NCI-H2196 (cell line): ENCODE results near the gene LYSMD3.

ENCODE experiments used
- DNase-seq: peaks from one replicate; lab custom pipeline; 2025; ENCODE audit not compliant: unreplicated experiment; lab: John Stamatoyannopoulos, UW

LYSMD3 gene

DNA sequence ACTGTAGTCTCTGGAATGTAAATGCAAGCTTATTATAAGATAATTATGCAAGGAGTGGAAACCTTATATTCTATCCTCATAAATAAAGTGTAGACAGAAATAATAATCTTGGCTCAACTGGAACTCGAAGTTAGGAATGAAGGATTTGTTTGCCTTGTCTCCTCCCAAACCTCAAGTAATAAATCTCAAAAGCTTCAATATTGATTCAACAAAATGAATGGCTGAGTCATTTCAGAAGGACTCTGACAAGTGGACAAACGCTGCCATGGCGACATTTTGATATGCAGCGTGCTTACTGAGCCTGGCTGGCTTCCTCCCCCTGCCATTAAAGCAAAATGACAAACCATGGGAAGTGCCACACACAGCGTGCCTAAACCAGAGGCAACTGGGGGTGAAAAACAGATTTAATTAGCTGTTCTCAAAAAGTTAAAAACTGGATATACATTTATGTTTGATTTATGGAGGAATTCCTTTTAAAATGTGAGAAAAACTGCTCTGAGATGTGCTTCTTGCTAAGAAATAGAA is 18.7 kb upstream of the LYSMD3 start:
- DNase-seq, result peak; percentile 65

DNA sequence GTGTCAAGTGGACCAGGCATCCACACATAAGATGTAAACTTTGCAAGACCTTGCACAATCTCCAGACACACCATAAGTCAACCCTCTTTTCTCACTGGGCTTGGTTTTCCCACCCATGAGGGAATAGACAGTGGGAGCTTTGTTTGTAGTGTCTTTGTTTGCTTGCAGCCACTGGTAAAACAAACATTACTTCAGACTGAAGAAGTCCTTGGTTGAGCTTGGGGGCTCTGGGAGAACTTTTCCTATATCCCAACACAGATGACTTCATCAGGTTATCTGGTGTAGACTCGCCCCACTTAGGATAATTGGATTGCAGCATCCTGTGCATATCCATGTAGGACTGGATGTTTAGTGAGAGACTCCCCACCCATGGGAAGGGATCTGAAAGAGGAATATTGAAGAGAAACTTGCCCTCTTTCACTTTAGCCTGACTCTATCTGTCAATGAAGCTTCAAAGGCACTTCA is 17.7 kb upstream of the LYSMD3 start:
- DNase-seq, result no peak

DNA sequence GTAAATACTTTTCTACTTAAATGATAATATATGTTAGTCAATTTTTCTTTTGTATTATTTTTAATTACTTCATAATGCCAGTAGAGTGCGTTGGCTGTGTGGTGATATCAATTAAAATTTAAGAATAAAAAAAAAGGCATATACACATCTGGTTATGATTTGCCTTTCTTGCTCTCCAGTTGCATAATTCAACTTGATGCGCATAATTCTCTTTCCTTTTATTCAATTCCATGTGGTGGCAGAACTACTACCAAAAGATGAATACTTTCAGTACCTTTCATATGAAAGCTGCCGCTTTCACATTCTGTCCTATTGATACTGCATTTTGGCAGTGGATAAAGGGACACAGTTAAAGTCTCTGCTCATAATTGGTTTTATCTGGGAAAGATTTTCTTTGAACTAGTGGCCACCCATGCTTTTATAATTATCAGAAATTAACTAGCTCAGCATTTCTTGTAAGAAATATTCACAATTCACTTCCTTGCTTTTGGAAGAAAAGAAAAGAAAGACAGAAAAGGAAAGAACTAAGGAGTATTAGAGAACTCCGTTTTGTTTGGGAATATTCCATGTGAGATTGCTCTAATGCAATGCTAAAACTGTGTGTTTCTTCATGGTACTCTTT is 16.9 kb upstream of the LYSMD3 start:
- DNase-seq, result no peak

DNA sequence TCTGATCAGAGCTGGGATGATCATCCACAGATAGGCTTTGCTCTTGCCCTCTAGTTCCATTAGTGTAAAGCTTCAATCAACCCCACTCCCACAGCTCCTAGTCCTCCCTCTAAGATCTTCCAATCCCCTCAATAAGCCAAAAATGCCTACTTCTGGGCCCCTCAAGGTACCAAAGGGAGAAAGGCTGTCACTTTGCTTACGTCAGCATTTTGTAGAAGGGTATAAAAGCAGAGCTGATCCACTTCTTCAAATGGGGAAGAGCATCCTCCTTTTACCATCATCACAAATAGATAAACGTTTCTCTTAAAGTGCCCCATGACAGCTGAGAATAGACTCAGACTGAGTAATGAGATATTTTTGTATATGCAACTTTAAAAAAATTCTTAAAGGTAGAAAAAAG is 16.1 kb upstream of the LYSMD3 start:
- DNase-seq, result no peak

DNA sequence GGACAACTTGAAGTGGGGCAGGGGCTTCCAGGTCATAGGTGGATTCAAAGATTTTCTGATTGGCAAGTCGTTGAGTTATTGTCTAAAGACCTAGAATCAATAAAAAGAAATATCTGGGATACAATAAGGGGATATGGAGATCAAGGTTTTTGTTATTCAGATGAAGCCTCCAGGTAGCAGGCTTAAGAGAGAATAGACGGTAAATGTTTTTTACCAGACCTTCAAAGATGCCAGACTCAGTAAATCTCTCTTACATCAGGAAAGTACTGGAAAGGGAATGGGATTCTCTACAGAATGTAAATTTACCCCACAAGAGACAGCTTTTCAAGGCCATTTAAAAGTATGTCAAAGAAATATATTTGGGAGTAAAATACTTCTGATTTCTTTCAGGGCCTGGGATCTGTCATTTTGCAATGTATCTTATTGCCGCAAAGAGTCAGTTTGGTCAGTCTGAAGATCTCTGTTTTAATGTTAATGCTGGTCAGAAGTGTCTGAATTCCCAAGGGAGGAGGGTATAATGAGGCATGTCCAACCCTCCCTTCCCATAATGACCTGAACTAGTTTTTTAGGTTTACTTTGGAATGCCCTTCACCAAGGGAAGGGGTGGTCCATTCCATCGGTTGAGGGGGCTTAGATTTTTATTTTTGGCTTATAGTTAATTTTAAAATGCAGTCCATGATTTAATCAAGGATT is 13.6 kb upstream of the LYSMD3 start:
- DNase-seq, result no peak

DNA sequence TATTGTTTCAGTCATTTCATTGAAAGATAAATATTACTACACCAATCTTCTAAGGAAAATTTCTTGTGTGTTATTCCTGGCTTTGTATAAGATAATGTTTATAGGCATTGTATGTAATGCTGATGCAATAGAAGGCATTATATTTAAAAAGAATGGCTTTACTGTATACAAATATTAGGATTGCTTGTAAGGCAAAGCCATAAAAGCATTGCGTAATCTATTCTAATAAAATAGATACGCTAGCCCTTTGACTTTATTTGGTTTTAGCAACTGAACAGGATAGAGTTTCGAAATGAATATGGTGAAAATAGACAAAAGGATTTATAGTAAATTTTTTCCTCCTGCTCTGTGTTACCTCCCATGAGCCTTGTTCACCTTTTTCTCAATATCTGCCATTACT is 5.5 kb upstream of the LYSMD3 start:
- DNase-seq, result no peak

DNA sequence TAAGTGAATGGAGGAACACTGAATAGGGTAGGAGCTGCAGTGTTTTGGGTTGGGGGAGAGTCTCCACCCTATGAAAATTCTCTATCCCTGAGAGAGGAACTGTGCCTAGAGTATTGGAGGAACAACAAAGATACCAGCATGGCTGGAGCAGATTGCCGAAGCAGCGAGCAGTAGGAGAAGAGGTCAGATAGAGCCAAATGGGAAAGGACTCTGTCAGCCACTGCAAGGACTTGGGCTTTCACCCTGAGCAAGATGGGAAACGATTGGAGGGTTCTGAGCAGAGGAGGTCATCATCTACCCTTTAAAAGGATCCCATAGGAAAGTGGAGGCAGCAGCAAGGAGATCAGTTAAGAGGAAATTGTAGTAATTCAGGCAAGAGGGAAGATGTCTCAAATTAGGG is 4.4 kb upstream of the LYSMD3 start:
- no peak for DNase-seq

DNA sequence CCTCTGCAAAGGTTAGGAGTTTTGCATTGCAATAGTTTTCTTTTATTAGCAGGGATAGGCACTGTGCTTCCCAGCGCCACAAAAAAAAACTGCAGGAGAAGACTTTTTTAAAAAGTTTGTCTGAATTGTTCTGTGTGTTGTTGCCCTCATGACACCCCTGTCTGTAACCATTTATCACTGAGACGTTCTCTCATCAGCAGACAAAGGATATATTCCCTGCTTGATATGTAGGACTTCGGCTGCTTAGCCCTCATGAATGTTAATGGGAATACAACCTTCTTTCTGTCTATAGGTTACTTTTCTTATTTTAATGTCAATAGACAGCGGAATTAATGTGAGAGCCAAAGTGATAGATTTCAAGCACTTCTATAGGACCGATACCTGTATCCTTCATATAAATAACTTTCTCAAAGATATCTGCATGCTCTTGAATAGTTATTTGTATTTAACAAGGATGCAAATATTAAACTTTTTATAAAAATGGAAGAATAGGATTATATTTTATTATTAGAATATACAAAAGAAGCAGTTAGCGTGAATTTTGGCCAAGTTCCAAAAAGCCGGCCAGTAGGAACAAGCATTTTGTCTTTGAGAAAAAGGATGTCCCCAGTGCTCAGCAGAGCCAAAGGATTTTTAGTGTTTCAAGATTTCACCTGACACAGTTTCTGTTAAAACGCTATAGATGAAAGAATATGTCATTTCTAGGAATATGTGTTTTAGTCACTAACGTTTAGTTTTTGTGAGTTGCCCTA is 1.5 kb upstream of the LYSMD3 start:
- DNase-seq, result peak; percentile 3

DNA sequence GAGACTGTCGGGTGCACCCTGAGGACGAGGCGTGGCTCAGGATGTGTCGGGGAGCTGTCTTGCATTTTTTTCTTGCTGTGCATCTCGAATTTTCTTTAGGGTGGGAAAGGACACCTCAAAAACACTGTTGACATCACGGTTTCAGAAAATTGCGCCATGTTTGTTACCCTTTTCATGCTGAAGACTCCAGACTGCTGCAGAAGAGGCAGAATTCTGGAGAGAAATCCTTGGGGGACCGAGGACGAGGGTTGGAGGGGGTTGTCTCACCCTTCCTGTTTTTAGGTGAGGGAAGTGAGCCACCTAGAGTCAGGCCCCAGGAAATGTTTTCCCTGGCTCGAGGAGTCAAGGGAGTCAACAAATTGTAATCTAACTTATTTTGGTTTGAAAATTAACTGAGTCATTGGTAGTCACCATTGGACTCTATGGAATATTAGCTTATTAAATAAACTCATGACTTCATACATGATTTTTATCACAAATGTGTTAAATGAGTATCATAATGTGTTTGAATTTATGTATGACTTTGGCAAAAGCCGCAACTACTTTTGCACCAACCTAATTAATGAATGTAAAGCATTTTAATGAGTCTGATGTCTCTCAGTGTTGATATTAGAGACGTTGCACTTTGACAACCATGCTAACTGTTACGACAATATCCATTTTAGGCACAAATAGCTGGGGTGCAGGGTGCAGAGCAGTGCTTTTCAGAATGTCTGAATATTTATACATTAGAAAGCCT is 724 bp upstream of the LYSMD3 start:
- peak; percentile 41 for DNase-seq

DNA sequence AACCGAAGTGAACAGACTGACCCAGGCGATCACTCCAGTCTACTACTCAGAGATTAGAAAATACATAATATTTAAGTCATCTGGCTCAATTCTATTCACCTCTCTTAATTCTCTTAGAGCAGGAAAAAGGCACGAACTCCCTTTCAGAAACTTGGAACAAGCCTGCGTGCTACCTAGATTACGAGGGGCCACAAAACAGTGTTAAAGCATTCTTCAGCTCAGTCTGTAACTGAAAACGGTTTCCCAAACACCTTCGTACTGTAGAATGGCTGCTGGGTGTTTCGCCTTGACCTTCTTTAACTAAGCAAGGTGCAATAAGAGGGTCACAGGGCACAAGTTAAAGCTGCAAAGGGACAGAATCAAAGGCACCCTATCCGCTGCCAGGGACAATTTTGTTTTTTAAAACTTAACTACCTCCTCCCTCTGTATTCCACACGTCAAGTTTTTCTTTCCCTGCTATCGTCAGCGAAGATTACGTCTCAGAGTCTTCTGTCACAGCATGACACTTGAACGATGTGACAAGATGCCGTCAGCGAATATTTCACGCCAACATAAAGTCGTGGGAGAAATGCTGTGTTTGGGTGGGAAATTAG is 687 bp downstream of the LYSMD3 start:
- no peak for DNase-seq

DNA sequence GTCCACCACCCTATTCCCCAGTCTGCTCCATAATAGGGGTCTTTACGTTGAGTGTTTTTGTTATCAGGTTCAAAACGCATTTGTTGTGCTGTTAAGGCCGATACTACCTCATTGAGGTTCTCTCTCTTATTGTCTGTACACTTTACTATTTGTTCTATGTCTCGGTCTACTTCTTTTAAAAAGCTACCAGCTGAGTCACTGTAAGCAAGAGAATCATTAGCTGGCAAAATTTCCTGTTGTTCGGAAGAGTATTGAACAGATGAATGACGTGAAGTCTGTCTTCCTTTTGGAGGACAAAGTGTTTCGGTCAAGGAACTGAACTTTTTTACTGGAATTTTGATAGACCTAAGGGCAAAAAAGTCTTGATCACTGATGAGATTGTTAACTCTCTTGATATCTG is 10.3 kb downstream of the LYSMD3 start:
- DNase-seq, result peak; percentile 9

DNA sequence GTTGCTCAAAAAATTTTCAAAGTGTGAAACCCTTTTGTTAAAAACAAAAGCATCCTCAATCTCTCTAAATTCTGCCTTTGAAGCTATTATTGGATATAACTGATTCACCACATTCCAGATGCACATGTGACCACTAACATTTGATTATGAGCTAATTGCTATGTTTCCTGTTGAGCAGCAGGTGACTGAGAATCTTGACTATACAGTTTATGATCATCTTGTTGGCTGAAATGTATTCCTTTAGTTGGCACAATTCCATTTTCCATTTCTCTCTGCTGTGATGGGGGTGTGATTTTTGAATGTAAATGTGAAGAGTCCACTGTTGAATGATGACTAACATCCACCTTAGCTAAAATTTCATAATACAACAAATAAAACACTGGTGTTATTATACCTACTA is 10.7 kb downstream of the LYSMD3 start:
- DNase-seq, result peak; percentile 19

DNA sequence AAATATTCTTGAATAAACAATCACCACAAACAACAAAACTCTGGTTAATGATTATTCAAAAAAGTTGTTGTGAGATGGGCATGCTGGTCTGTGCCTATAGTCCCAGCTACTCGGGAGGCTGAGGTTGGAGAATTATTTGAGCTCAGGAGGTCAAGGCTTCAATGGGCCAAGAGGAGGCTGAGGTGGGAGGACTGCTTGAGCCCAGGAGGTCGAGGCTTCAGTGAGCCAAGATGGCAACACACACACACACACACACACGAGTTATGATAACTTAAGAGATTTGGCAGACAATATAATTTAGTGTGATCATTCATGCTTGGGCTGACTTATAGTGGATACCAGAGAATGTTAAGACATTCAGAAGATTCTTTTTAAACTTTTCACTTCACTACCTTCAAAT is 14.9 kb downstream of the LYSMD3 start:
- DNase-seq, result no peak

DNA sequence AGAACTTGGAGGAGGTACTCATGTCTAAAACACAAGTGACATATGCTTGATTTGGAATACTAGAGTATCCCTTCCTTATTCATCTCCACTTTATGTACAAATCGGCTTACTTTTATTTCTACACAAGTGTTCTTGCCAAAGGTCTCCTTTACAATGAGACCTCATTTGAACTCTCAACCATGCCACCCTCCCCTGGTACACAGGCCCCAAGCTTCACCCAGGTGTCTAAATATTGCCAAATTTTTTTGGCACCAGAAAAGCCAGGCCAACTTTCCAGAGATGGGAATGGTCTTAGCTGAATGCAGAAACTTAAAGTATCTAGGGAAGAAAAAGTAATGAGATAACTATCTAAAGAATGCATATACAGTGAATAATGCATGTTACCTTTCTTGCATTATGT is 18.9 kb downstream of the LYSMD3 start:
- no peak for DNase-seq

DNA sequence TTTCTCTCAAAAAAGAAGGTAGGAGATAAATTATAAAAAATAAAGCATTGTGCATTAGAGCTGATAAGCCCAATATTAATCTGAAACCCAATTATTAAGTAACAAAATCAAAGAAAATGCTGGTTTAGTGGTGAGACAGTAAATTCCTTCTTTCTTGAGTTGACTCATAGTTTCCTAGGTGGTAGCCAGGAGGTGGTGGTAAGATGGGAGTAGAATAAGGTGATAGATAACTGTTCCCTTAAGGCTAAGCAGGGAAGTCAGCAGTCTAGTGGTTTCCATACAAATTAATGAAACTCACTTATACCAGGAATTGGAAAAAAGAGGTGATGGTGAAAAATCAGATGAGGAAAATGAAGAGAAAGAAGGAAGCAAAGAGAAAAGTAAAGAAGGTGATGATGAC is 23.2 kb downstream of the LYSMD3 start:
- DNase-seq, result no peak

DNA sequence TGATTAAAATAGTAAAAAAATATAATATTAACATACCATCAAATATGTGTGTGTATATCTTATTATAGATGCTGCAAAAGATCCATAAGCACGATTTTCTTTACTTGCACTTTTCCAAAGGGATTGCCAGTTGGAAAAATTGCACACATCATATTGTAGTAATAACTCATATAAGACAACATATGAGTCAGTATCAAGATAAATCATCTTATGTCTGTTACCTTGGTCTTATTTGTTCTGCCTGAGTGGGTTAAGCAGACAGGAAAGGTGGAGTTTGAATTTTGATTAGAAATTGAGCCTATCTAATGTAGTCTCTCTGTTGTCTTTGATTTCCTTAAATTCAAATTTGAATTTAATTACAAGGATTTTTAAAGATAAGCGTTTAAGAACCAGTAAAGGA is 24.6 kb downstream of the LYSMD3 start:
- DNase-seq, result no peak

DNA sequence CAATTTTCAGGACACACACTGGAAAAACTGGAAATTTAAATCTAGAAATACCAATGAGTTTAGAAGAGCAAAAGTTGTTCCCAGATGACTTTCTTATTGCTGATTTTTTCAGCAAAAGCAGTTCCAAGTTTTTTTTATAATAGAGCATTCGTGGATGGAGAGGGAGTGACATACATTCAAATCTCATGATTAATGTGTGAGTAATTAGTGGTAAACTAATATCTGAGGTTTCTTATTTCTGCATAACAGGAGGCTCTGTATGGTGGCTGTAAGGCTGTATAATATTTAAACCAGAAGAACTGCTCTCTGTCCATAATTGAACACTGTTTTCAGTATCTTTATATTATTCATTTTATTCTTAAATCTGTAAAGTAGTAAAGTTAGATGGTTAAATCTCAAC is 25.8 kb downstream of the LYSMD3 start:
- no peak for DNase-seq

DNA sequence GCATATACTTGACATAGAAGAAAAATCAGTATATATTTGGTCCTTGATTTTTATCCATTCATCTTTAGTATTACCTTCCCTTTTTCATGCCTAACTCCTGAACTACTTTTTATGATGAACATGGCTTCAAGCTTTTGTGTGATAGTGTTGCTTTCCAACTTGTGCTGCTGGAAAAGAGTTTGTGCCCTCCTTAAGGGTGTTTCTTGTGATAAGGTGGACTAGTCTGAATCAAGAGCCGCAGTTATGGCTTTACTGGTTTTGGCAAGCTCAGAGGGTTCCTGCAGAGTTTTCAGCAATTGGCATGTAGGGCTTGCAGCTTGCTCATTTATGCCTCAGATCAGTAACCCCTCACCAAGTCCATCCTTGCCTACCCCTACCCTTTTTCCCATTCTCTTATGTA is 34.2 kb downstream of the LYSMD3 start:
- DNase-seq, result no peak

DNA sequence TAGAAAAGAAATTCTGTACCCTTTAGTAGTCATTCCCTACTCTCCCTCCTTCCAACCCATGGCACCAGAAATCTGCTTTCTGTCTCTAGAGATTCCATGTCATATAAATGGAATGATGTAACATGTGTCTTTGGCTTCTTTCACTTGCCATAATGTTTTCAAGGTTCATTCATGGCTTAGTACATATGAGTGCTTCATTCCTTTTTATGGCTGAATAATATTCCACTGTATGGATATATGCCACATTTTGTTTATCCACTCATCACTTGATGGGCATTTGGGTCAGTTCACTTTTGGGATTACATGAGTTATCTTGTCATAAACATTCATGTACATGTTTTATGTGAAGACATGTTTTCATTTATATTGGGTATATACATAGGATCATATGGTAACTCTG is 35.3 kb downstream of the LYSMD3 start:
- DNase-seq, result no peak

DNA sequence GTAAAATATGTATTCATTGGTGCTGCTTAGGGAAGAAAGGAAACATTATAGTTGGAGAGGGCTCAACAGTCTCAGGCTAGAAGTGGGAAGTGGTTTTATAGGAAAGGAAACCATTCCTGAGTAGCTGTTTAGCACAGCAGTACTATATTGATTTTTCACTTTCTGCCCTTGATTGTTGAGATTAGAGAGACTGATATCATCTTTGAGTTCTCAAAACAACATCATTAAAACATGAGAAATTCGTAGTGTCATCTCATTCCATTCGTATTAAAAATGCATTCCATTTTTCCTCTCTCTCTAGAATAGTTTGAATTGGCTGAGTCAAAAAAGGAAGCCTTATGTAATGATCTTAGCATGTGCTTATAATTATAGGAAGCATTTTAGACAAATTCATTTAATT is 40.6 kb downstream of the LYSMD3 start:
- DNase-seq, result no peak

DNA sequence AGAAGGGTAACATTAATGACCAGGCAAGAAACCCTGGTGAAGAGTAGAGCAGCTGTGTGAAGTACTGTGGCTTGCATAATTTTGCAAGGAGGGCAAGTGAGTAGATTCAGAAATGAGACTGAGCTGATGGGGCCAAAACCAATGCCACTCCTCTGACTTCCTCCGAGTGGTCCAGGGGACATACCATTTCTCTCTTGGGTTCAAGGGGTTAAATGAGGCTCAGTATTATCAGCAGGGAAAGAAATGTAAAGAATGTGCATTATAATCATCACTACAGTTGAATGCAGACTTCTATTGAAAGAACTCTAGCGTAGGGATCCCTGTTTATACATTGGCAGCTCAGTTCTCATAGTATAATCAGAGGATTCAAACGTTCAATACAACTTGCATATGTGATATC is 44.8 kb downstream of the LYSMD3 start:
- DNase-seq, result no peak
